GM12875 (cell line): ENCODE results near the gene LYPD4.
"Not testable (repeated sequence)": the region's sequence is repeated elsewhere in the genome, so short reads cannot be mapped to it uniquely, and the experiment has no call there.

Experiments used
- H3K4me3 ChIP-seq: one replicate; pipeline ENCODE4 v1.5.1; 2011; ENCODE audit warnings: low read depth, low read length, control low read depth
- CTCF ChIP-seq: IDR thresholded peaks from 2 replicates; pipeline ENCODE4 v1.5.1; 2011; ENCODE audit warnings: low read depth, mild to moderate bottlenecking, control low read depth, inconsistent platforms, low read length, moderate library complexity, borderline replicate concordance; ENCODE audit not compliant: insufficient read depth

Gene LYPD4

GRCh38 chr19:41879670-41880328 lies 35.3 kb upstream of the LYPD4 start:
- no peak overlapping the region for H3K4me3 ChIP-seq
- no peak for TF ChIP-seq CTCF

GRCh38 chr19:41879080-41879479 lies 34.6 kb upstream of the LYPD4 start:
- no peak for TF ChIP-seq CTCF
- H3K4me3 ChIP-seq: peak overlapping the region; percentile 77

GRCh38 chr19:41877916-41878905 lies 33.7 kb upstream of the LYPD4 start:
- peak overlapping the region; percentile 77 for H3K4me3 ChIP-seq
- TF ChIP-seq CTCF: no peak

- TF ChIP-seq CTCF: no peak
- peak within 1 kb of the TSS; percentile 77 for H3K4me3 ChIP-seq
Measured at GRCh38 chr19:41876847-41877832, 32.7 kb upstream of the LYPD4 start, which contains the start of gene CD79A. Gene CD79A (plus strand): TSS chr19:41877279. CDS start chr19:41877305, 26 bp downstream.

GRCh38 chr19:41875973-41876372 lies 31.5 kb upstream of the LYPD4 start:
- not testable (repeated sequence) for H3K4me3 ChIP-seq

GRCh38 chr19:41872775-41873647 lies 28.5 kb upstream of the LYPD4 start:
- TF ChIP-seq CTCF: peak; percentile 84
- H3K4me3 ChIP-seq: no peak overlapping the region
